LNCaP clone FGC (cell line): Measurements from ENCODE around the gene LTBP1.

Experiments
- DNase-seq: peaks from one replicate; pipeline ENCODE4 v3.0.0-alpha.2; 2011; ENCODE audit warnings: low read depth
- H3K4me3 ChIP-seq: 2 replicates; pipeline ENCODE4 v1.5.1; 2011; ENCODE audit warnings: mild to moderate bottlenecking, low read depth, low read length, control low read depth
- CTCF ChIP-seq: IDR thresholded peaks from 2 replicates; pipeline ENCODE4 v1.5.1; 2012; ENCODE audit warnings: mild to moderate bottlenecking; ENCODE audit not compliant: control insufficient read depth, insufficient read depth; ENCODE audit errors: extremely low read depth

LTBP1 gene

GRCh38 chr2:33371304-33372090 is 424.7 kb downstream of the LTBP1 start:
- no peak for DNase-seq
- no peak overlapping the region for H3K4me3 ChIP-seq
- TF ChIP-seq CTCF, result no peak

GRCh38 chr2:33372940-33373553 is 426.3 kb downstream of the LTBP1 start:
- H3K4me3 ChIP-seq, result no peak overlapping the region
- peak; percentile 79 for TF ChIP-seq CTCF
- peak; percentile 28 for DNase-seq

- no peak overlapping the region for H3K4me3 ChIP-seq
- no peak for DNase-seq
- TF ChIP-seq CTCF, result no peak
Observed at GRCh38 chr2:33373986-33374385, 427.2 kb downstream of the LTBP1 start.

GRCh38 chr2:33375054-33375453 is 428.3 kb downstream of the LTBP1 start:
- no peak for DNase-seq
- no peak overlapping the region for H3K4me3 ChIP-seq
- no peak for TF ChIP-seq CTCF

- no peak overlapping the region for H3K4me3 ChIP-seq
- no peak for DNase-seq
- TF ChIP-seq CTCF, result no peak
Observed at GRCh38 chr2:33377048-33377447, 430.3 kb downstream of the LTBP1 start.

- no peak overlapping the region for H3K4me3 ChIP-seq
- DNase-seq, result no peak
- no peak for TF ChIP-seq CTCF
Observed at GRCh38 chr2:33378556-33379210, 431.9 kb downstream of the LTBP1 start.
